NCI-H510A (cell line): ENCODE data around the gene KLHL8.
"Not testable (repeated sequence)": the region's sequence is repeated elsewhere in the genome, so short reads cannot be mapped to it uniquely, and the experiment has no call there.

Experiments
- DNase-seq: peaks from one replicate; lab custom pipeline; 2025; lab: John Stamatoyannopoulos, UW

Gene KLHL8

DNA sequence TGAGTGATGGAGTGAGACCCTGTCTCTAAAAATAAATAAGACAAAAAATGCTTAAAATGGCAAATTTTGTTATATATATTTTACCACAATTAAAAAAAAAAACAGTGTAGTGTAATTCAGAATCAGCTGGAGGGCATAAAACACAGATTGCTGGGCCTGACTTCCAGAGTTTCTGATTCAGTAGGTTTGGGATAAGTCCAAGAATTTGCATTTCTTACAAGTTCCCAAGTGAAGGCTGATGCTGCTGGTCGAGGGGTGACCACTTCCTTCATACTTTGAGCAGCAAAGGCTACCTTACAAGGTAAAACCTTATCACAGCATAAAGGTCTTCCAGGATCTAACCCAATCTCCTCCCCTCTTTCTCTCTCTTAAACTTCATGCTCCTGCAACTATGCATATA lies 40.7 kb downstream of the KLHL8 start:
- DNase-seq: no peak

DNA sequence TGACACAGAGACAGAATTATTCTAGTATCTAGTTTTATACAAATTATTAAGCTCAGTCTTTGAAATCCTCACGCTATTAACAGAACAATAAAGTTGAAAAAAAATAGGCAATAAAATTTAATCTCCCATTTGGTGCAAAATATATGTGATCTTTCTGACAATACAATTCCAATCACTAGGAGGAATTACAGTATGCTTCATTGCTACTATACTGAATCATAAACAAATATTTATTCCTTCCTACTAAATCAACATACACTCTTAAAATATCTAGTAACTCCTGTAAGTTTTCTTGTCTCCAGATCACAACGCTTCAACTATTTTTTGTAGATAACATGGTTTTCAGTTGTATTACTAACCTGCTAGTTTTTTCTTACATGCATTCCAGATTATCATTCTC lies 45.7 kb downstream of the KLHL8 start:
- DNase-seq: no peak

- no peak for DNase-seq
Observed at GRCh38 chr4:87171944-87172343, 48.5 kb downstream of the KLHL8 start.

DNA sequence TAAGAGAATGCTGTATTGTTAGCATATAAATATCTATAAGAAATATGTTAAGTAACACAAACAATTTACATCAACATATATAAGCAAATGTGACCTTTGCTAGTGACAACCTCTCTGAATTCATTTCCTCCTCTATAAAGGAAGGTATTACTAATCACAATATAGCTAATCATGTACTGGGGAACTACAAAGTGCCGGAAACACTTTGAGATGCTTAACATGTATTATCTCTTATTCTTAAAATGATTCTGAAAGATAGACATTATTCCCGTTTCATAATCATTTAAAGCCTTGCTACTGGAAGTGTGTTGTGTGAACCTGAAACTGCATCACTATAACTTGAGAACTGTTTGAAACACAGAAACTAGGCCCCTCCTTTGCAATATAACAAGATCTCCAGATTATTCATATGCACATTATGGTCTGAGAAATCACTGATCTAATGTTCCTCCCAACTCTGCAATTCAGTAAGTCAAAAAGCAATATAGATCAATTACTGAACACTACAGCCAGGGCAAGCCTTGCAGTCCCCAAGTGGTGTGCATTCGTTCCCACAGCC lies 54.0 kb downstream of the KLHL8 start:
- no peak for DNase-seq

- DNase-seq: no peak
Observed at GRCh38 chr4:87165892-87166291, 54.5 kb downstream of the KLHL8 start.

DNA sequence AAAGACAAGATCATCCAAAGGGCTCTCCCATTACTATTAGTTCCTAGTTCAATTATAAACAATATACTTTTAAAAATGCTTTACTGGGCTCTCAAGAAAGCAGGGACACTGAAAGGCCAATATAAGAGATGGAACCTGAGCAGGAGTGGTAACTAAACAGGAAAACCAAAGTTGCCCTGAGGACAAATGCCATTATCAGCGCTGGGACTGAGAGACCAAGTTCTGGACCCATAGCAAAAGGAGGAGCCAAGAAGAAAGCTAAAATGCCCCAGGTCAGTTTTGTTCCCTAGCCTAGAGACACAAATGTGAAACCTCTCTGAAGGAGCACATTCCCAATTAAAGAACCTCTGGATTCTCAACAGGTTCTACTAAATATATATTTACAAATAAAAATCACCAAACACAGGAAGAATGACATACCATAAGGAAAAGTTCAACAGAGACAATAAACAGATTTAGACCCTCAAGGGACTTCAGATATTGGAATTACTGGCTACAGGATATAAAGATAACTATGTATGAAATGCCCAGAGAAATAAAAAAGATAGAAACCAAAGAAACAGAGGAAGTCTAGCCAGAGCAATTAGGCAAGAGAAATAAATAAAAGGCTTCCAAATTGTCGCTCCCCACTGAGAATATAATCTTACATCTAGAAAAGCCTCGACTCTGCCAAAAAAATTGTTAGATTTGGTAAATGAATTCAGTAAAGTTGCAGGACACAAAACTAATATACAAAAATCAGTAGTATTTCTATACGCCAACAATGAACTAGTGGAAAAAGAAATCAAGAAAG lies 67.1 kb downstream of the KLHL8 start:
- no peak for DNase-seq

DNA sequence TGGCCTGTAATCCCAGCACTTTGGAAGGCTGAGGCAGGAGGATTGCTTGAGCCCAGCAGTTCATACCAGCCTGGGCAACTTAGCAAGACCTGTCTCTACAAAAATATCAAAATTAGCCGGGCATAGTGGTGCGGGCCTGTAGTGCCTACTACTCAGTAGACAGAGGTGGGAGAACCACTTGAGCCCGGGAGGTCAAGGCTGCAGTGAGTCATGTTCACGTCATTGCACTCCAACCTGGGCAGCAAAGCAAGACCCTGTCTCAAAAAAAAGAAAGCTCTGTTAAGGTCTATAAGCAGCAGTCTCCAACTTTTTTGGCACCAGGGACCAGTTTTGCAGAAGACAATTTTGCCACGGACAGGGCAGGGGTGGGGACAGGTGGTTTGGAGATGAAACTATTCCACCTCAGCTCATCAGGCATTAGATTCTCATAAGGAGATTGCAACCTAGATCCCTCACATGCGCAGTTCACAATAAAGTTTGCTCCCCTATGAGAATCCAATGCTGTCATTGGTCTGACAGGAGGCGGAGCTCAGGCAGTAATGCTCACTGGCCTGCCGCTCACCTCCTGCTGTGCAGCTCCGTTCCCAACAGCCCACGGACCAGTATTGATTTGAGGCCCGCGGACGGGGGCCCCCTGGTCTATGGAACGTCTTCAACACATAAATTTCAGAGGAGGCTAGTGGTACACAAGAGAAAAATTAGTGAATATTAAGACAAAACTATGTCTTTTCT lies 67.9 kb downstream of the KLHL8 start:
- no peak for DNase-seq

DNA sequence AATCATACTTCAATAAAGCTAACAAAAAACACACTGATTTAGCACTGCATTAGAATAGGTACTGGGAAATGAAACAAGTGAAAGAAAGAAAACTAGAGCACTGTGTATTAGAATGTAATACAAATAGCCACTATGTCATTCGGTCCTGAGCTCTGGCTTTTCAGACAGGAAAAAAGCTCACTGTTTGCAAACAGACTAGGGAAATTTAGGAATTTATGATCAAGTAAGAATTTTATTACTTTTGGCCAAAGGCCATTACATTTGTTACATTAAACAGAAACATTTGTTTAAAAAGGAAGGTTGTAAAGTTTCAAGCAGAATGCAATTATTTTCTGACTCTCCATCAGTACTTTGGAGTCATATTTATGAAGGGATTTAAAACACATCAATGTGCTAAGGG lies 68.7 kb downstream of the KLHL8 start:
- no peak for DNase-seq

DNA sequence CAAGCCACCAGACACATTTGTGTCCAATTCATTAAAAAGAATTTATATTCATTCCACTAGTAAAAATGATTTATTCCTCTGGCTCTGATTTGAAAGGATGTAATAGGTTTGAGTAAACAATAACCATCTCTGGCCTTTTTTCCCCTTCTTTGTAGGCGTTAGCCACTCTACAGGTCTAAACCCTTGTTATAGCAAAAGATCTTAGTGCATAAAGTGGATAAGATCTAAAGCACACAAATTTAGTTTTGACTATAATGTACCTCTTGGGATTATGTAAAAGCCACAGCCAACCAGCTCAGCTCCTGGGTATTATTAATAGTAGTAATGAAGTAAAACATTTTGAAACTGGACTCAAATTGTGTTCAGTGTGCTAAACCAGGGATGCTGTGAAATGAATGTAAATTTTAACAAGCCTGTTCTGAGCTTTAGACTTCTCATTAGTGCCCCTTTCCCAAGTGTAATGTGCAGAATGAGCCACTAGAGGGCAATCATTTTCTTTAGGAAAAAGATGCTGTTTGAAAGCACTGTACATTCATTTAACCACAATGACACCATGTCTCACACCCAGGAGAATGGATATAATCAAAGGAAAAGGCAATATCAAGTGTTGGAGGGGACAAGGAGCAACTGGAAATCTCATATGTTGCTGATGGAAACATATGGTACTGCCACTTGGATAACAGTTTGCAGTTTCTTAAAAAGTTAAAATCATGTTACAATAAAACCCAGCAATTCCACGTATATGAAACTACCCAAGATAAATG lies 69.7 kb downstream of the KLHL8 start:
- no peak for DNase-seq

DNA sequence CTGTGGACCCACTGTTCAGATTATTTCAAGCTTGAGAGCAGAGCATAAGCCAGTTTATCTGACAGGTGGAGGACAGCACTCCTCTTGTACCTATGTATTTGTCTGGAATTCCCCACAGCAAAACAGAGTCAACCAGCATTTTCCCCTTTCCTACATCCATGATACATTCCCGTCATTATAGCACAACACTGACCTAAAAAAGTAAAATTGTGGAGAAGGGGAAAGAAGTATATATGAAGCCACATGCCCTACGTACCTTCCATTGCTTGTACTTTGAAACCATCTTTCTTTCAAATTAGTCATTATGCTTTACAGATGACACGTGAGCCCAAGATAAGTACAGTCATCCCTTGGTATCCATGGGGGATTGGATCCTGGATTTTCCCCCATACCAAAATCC lies 73.3 kb downstream of the KLHL8 start:
- DNase-seq: no peak

DNA sequence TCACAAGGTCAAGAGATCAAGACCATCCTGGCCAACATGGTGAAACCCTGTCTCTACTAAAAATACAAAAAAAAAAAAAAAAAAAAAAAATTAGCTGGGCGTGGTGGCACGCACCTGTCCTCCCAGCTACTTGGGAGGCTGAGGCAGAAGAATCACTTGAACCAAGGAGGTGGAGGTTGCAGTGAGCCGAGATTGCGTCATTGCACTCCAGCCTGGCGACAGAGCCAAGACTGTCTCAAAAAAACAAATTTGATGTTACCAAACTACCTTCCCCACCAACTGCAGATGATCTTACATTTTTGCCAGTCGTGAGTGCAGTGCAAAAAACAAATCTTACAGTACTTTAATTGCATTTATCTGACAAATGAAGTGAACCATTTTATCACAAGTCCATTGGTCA lies 74.5 kb downstream of the KLHL8 start:
- not testable (repeated sequence) for DNase-seq

GRCh38 chr4:87144356-87144755 lies 76.1 kb downstream of the KLHL8 start:
- DNase-seq: no peak

- no peak for DNase-seq
Observed at GRCh38 chr4:87141428-87141827, 79.0 kb downstream of the KLHL8 start.

DNA sequence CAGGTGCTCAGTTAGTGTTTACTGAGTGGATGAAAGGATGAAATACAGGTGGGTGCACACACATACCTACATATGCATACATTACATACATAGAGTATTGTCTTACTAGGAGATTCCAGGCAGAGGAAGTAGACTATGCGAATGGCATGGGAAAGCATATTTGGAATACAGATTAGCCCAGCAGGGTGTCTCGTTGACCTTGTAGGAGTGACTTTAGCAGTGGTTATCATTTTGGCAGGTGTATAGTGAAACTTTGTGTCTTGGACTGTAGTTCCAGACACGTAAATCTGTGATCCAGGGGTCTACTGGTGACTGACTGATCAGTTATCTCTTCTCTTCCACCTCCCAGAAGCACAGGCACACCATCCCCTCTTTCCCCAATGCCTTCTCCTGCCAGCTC lies 86.3 kb downstream of the KLHL8 start:
- DNase-seq: no peak

GRCh38 chr4:87133183-87133582 lies 87.2 kb downstream of the KLHL8 start:
- DNase-seq: no peak

GRCh38 chr4:87132035-87132434 lies 88.4 kb downstream of the KLHL8 start:
- DNase-seq: no peak

DNA sequence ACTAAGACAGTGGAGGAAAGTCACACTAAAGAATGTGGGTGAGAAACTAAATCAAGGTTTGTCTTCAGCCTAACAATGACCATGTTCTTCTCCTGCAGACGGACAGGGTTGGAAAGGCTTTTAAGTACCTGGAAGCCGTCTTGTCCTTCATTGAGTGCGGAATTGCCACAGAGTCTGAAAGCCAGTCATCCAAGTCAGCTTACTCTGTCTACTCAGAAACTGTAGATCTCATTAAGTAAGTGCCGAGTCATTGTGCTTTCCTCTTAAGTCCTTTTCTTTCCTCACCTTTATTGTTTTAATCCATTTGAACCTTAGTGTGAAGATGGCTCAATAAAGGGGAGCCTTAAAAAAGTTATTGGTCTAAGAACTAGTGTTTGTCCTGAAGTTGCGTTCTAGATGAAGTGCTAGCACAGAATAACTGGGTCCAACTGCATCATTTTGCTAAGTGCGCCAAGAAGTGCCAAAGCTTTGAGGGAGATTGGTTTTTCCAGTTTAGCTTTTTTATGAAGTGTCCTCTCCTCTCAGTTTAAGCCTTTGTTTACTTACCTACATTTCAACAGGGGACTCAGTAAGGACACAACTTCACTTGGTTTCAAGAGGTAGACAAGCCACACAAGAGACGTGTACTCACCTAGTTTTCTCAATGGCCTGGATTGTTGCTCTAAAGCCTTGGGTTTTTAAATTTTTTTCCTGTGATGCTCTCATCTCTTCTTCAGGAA lies 89.3 kb downstream of the KLHL8 start:
- DNase-seq: no peak

GRCh38 chr4:87129681-87130080 lies 90.7 kb downstream of the KLHL8 start:
- no peak for DNase-seq

DNA sequence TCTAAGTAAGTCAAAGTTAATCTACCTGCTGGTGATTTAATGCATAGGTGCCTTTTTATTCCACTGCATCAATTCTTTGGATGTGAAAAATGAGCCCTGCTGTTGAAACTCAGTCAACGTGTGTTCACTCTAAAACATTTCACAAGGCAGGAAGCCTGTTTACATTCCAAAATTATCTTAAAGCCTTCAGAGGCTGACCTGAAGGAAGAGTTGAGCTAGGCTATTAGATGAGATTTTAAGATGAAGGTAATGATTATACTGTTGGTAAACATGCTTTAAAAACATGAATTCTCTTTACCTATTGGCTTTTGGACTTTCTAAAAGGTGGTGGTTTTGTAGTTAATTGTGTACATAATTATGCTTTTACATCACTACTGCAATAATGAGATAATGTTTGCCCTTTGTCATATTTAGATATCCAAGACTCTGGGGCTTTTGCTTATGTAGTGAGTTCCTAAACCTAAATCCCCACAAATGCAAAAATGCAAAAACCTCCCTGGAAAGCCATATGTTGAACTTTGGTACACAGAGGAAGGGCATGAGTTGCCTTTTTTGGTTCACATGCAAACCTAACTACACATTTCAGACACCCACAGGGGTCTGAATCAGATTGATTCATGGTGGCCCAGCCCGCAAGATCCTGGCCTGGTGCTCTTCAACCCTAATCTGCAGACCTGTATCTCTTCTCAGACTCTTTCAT lies 92.3 kb downstream of the KLHL8 start:
- DNase-seq: no peak

DNA sequence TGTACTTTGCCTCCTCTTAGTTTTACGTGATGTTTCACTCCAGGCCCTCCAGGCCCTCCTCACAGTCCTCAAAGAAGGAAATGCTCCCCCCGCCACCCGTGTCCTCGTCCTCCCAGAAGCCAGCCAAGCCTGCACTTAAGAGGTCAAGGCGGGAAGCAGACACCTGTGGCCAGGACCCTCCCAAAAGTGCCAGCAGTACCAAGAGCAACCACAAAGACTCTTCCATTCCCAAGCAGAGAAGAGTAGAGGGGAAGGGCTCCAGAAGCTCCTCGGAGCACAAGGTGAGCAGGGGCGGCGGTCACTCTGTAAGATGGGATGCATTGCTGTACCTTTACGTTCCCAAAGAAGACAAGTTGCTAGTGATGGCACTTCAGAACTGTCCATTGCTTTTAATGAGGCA lies 94.4 kb downstream of the KLHL8 start:
- DNase-seq: no peak

DNA sequence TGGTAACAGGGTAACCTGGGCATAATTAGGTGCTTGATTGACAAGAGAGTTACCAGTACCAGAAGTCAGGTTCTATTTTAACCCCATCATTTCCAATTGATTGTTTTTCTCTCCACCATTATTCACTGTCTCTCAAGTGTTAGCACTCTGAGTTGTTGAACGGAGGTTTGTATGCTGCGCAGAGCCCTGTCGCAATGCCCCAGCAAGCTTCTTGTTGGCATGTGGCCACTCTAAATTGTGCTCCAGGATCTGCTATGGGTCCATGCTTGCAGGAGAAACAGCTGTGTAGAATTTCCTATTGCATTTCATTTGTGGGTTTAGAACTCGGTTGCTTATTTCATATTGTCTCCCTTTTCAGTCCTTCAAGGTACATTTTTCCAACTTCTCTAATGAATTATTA lies 98.2 kb downstream of the KLHL8 start:
- DNase-seq: peak; percentile 21
